Cerebellar nuclear complex (tissue), 1 donor: ENCODE data around the gene SFRP5.

ENCODE experiments used
- DNase-seq, 2 experiments: peaks; one replicate each; lab custom pipeline; 2025; lab: John Stamatoyannopoulos, UW

SFRP5 gene

GRCh38 chr10:97785731-97786130, 13.9 kb upstream of the SFRP5 start:
- no peak for DNase-seq

DNA sequence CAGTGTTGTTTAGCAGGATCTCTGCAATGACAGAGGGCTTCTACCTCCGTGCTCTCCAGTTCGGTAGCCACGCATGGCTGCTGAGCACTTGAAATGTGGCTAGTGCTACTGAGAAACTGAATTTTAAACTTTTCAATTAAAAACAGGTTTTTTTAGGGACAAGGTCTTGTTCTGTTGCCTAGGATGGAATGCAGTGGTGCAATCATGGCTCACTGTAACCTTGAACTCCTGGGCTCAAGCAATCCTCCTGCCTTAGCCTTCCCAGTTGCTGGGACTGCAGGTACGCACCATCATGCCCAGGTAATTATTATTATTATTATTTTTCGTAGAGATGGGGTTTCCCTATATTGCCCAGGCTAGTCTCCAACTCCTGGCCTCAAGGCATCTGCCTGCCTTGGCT, 13.4 kb upstream of the SFRP5 start:
- DNase-seq: no peak

DNA sequence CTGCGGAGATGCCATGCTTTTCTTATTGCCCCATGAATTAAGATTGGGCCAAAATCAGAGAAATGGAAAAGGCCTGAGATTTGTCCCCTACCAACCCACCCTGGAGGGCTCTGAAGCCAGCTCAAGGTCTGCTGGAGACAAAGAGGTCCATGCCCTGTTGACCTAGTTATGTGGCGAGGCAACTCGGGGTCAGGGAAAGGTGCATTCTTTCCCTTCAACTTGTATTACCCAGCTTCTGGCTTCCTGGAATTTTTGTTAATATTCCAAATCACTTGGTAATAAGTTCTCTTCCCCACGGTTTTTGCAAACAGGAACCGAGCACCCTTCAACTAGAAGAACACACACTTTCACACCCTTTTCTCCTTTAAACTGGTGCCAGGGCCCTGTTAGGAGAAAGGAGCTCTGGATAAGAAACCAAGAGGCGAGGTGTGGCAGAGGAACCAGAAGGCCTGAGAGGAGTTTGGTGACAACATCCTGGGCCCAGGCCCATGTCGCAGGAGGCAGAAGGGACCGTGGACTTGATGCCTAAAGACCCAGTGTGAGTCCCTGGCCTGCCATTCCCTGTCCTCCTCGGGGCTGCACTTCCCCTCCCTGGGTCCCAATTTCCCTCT, 12.5 kb upstream of the SFRP5 start:
- no peak for DNase-seq

DNA sequence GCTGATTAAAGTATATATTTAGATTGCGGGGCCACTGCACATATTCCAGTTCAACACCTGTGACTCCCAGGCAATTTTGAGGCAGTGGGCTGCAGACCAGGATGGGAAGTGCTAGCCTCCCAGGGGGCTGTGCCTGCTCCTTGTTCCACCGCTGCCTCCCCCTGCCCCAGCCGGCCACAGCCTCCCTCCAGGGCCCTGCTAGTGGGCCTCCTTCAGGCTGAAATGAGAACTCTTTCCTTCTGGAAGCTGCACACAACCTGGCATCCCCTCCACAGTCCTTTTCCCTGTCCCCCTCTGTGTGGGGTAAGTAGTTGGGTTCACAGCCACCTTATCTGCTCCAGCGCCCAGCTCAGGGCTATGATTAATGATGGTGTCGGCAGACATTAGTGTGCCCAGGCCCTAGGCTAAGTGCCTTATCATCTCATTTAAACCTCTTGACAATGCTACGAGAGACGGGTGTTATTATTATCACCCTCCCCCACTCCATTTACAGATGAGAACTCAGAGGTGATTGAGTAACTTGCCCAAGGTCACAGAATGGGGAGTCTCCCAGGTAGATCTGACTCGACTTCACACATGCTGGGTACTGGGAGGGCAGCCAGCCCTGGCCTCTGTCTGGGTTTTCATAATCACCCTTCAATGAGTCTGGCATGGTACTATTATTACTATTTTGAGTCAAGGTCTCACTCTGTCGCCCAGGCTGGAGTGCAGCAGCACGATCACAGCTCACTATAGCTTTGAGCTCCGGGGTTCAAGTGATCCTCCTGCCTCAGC, 10.8 kb upstream of the SFRP5 start:
- no peak for DNase-seq

DNA sequence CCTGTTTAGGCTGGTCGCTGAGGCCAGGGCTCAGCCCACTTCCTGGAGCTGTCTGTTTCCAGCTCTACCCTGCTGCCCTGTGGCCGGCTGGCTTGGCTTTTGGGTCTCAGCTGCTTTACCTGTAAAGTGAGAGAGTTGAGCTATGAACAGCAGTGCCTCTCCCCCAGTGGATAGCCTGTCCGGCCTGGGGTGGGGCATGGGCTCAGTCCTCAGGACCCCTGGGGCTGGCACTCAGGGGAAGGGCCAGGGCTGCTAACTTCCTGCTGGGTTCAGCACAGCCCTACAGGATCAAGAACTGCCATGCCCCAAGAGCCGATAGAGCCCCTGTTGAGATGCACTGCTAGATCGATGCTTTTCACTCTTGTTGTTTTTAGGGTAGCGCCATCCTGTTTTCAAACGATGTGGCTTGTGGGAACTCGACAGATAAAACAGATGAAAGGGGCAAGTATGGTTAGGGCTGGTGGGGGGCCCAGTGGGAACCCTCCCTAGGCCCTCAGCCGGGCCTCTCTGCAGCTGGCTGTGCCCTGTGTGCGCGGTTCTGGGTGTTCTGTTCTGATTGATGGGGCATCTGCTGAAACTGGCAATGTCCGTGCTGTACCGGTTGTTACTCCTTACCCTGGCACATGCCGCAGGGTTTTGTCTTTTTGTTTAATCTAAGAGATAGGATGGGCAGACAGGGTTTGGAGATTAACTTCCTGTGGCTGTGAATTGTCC, 10.0 kb upstream of the SFRP5 start:
- no peak for DNase-seq

DNA sequence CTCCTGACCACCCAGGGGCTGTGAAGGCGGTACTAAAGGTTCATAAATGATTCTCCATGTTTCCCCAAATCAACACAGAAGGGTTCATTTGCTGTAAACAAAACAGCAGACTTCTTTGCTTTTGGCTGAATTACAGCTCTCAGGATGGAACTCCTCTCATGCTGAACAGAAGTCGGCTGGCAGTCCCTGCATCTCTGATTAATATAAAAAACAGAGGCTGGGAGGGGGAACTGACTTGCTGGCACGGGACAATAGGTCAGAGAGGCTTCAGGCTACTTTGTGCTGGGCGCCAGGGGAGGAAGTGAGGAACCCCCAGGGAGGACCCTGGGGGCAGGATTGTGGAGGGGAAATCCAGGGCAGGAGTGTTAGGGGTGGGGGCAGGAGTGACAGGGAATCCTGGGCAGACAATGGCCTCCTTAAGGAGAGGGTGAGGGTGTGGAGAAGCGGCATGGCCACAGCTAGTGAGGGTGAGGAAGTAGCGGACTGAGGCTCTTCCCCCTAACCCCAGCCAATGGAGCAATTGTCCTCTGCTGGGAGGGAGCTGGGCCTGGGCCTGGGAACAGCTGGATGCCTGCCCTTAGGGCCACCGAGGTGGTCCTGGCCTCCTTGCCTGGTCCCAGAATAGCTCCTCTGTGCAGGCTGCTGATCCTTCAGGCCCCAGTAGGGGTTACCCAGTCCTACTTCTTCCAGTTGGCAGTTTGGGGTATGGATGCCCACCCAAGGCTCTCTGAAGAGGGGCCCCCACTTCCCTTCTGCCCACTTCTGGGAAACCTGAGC, 9.2 kb upstream of the SFRP5 start:
- no peak for DNase-seq

- DNase-seq: no peak
Observed at GRCh38 chr10:97779975-97780374, 8.2 kb upstream of the SFRP5 start.

GRCh38 chr10:97779492-97779891, 7.7 kb upstream of the SFRP5 start:
- no peak for DNase-seq

DNA sequence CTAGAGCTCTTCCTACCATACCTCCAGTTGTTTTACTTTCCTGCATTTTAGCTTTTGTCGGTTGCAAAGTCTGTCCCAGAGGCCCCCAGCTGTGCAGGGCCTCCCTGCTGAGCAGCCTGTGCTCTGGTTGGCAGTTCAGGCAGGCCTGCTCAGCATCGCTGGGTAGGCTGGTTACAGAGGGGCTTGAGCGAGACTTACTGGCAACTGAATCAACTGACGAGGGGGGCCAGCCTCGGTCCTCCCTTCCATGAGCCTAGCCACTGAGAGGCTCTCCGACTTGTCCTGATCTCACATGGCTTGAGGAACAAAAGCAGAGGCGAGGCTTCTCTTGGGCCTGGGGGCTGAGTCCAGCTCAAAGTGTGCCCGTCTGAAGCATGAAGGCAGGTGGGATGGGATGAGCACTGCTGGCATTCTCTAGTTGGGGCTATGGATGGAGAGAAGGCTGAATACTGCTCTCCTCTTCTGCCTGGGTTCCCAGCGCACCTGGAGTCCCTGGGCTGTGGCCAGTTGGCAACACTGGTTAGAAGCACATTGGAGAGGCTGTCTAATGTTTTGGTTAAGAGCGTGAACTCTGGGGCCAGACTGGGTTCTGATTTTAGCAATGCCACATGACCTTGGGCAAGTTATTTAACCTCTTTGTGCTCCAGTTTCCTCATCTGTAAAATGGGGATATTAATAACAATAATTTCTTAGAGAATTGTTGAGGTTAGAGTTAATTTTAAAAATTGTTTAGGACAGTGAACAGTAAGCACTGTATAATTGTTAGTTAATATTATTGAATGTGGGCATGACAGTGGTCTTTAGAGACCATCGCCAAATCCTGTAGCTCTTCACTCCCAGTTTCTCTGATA, 6.9 kb upstream of the SFRP5 start:
- DNase-seq: no peak

- DNase-seq: no peak
Observed at GRCh38 chr10:97777143-97777542, 5.3 kb upstream of the SFRP5 start.

GRCh38 chr10:97774811-97775294, 3.1 kb upstream of the SFRP5 start:
- peak in 1 of 2 experiments; percentile 29 for DNase-seq

GRCh38 chr10:97773096-97773495, 1.3 kb upstream of the SFRP5 start:
- DNase-seq: no peak

DNA sequence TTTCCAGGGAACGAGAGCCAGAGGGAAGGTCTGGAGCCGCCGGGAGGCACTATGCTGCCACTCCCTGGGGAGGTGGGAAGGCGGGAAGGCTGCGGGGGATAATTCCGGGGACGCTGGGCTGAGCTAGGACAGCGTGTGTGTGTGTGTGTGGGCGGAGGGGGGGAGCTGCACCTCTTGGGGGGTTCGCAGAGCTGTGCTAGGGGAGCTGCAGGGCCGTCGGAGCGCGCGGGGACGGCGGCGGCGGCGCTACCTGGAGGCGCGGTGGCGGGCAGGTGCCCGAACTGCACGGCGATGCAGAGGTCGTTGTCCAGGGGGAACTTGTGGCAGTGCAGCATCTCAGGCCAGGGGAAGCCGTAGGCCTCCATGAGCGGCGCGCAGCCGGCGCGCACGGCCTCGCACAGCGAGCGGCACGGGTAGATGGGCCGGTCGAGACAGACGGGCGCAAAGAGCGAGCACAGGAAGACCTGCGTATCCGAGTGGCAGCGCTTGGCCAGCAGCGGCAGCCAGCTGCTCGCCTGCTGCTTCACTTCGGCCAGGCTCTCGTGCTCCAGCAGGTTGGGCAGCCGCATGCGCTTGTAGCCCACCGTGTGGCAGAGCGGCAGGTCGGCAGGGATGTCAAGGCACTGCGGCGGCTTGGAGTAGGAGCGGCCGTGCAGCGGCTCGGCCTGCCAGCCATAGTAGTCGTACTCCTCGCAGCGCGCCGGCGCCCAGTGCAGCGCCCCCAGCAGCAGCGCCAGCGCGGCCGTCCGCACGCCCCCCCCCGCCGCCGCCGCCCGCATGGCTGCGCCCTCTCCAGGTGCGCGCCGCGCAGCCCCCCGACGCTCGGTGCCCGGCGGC, 526 bp downstream of the SFRP5 start:
- no peak for DNase-seq

GRCh38 chr10:97770255-97770654, 1.5 kb downstream of the SFRP5 start:
- DNase-seq: no peak

DNA sequence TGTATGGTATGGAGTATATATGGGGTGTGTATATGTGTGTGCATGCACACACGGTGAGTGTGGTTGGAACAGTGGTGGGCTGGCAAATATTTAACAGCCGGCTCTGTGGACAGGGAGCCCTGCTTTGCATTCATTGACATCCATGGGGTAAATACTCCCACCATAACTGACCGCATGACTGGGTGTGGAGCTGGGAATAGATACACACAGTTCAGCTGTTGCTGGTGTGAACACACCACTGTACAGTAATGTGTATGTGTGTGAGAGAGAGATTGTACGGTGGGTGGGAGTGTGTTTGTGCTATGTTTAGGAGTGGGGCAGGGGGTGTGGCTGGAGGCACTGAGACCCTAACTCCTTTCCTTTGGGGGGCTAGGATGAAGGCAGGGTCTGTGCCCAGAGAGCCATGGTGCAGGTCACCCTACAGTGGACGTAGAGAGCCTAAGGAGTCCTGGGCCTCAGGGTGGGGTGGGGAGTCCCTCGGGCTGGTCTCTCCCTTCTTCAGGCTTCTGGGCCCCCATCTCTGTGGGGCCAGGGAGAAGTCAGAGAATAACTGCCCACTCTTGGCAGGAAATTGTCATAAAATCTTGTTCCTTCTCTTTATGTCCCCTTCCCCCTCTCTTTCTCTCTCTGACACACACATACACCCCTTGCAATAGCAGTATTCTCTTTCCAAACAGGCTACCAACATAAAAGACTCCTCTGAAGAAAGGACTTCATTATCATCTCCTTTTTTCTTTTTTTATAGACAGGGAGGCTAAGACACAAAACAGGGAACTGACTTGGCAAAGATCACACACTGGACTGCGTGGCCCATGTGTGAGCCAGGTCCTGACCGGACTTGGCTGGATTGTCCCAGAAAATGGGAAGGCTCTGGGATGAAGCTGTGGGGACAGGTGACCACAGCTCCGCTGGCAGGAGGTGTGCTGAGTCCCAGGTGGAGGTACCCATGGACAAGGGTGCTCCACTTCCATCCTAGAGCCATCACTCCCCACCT, 3.2 kb downstream of the SFRP5 start:
- DNase-seq: no peak

DNA sequence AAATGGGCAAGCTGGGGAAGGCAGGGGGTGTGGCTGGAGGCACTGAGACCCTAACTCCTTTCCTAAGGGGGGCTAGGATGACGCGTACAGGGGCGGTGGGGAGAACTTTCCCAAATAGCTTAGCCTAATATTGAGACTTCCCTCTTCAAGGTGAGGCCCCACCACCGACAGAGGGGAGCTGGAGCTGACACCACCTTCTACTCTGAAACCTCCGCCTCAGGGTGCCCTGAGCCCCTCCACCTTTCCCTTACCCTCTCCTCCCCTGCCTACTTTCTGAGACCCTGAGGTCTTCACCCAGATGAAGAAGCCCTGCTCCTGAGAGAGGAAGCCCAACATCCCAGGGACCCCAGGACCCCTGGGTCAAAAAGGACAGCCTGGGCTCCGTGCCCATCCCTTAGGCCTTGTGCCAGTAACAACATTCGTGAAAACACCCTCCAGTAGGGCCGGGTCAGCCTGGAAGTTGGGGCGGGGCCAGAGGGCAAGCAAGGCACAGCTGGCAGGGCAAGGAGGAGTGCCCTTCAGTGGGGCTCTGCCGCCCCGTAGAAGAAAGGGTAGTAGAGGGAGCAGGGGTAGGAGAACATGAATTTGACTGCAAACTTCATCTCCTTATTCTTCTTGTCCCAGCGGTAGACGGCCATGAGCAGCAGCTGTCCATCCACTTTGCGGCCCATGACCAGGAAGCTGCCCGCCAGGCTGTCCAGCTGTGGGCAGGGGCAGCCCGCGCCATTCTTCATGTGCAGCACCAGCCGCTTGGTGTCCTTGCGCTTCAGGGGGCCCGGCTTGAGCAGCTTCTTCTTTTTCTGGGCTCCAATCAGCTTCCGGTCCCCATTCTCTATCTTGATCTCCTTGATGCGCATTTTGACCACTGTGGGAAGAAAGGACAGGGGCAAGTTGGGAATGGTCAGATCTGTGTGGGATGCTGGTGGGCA, 4.5 kb downstream of the SFRP5 start:
- no peak for DNase-seq

- no peak for DNase-seq
Observed at GRCh38 chr10:97766106-97766810, 5.5 kb downstream of the SFRP5 start.
